Neutrophil (primary cell): ENCODE measurements around the gene PTPA.

Experiments
- H3K27ac ChIP-seq: fragments of 200-600 bp; sonication (generic); 2 replicates; pipeline ENCODE4 v1.5.1; 2016; ENCODE audit warnings: mild to moderate bottlenecking, moderate library complexity
- H3K27me3 ChIP-seq: fragments of 200-600 bp; sonication (generic); 2 replicates; pipeline ENCODE4 v1.6.0; 2016; ENCODE audit warnings: mild to moderate bottlenecking
- H3K36me3 ChIP-seq: fragments of 200-600 bp; sonication (generic); 2 replicates; pipeline ENCODE4 v1.5.1; 2017
- H3K4me1 ChIP-seq, 2 experiments: fragments of 200-600 bp in 1 of 2; sonication (generic) in 1 of 2; 1 replicate in 1 of 2; 2 replicates in 1 of 2; pipeline versions ENCODE4 v1.5.1 to v1.6.1; 2013 to 2016; ENCODE audit warnings: low read depth in 1 of 2, low read length in 1 of 2, mild to moderate bottlenecking in 1 of 2, moderate library complexity in 1 of 2; ENCODE audit not compliant: control insufficient read depth in 1 of 2, insufficient read depth in 1 of 2
- H3K4me3 ChIP-seq, 2 experiments: fragments of 200-600 bp in 1 of 2; sonication (generic) in 1 of 2; 1 replicate in 1 of 2; 2 replicates in 1 of 2; pipeline ENCODE4 v1.5.1; 2013 to 2016; ENCODE audit warnings: low read depth in 1 of 2, low read length in 1 of 2, mild to moderate bottlenecking in 1 of 2, moderate library complexity in 1 of 2
- H3K9me3 ChIP-seq: fragments of 200-600 bp; sonication (generic); 2 replicates; pipeline ENCODE4 v1.5.1; 2016
- TF ChIP-seq, protein P1 (sequence below): fragments of 200-600 bp; sonication (generic); IDR thresholded peaks from 2 replicates; pipeline ENCODE4 v1.5.1; 2016; ENCODE audit warnings: antibody characterized with exemption

PTPA gene

DNA sequence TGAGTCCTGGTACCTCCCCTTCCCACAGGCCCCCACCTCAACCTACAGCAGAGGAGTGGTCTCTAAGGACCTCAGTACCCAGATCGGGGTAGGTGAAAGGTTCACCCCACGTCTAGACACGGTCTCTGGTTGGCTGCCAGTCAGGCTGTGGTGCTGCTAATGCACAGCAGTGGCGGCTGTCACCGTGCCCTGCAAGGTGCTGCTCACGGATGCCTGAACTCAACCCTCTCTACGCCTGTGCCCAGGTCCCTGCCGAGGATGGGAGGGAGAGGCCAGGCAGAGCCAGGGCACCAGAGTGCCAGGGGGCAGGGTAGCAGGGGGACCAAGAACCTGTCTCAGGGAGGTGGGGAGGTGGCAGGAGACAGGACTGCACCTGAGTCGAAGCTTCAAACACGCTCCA is 52.5 kb downstream of the PTPA start:
- TF ChIP-seq, protein P1, sequence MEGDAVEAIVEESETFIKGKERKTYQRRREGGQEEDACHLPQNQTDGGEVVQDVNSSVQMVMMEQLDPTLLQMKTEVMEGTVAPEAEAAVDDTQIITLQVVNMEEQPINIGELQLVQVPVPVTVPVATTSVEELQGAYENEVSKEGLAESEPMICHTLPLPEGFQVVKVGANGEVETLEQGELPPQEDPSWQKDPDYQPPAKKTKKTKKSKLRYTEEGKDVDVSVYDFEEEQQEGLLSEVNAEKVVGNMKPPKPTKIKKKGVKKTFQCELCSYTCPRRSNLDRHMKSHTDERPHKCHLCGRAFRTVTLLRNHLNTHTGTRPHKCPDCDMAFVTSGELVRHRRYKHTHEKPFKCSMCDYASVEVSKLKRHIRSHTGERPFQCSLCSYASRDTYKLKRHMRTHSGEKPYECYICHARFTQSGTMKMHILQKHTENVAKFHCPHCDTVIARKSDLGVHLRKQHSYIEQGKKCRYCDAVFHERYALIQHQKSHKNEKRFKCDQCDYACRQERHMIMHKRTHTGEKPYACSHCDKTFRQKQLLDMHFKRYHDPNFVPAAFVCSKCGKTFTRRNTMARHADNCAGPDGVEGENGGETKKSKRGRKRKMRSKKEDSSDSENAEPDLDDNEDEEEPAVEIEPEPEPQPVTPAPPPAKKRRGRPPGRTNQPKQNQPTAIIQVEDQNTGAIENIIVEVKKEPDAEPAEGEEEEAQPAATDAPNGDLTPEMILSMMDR = no peak
- H3K27me3 ChIP-seq = no peaks in the 10 kb centered on the region
- H3K4me1 ChIP-seq = peaks cover 16 to 17% of the 10 kb centered on the region in 2 experiments
- no peaks in the 10 kb centered on the region for H3K36me3 ChIP-seq
- H3K4me3 ChIP-seq = no peak overlapping the region
- H3K27ac ChIP-seq = no peak overlapping the region
- no peaks in the 10 kb centered on the region for H3K9me3 ChIP-seq

DNA sequence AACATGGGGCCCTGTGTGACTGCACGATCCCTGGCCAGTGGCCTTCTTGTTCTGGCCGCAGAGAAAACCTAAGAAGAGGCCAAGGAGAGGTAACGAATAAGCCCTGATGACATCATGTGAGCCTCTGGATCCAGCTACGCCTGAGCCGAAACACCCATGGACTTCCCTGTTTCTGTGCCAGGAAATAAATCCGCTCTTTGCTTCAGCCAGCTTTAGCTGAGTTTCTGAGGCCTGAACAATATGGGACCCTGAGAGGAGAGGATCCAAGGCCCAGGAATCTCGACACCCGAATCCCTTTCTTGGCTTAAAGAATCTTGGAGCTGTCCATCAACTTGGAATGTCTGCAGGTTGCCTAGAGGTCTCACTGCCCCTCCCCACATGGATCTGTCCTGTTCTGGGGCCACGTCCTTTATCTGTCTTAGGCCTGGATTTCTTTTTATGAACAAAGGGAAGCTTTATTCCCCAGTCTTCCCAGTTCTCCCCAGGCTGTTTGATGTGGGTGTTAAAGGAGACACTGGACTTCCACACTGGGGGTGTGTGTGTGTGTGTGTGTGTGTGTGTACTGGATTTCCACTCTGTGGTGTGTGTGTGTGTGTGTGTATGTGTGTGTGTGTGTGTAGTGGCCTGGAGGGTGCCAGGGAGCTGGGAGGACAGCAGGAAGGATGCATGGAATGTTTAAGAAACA is 53.2 kb downstream of the PTPA start:
- Histone ChIP-seq H3K27ac (no peak overlapping the region), H3K4me1 (peaks cover 16 to 17% of the 10 kb centered on the region in 2 experiments)

DNA sequence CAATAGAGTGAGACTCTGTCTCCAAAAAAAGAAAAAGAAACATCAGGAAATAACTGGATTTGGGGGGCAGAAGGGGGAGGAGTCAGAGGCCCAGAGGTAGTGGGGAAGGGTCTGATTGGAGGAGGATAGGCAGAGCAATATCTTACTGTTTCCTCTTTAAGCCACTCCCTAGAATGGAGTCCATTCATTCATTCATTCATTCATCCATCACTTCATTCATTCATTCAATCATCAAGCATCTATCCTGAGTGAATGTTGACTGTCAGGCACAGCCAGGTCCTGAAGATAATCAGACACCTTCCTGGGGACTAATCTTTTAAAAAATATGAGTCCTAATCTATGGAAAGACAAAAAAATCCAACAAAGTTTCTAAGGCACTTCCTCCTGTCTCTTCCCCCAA is 54.0 kb downstream of the PTPA start:
- no peaks in the 10 kb centered on the region for H3K36me3 ChIP-seq
- H3K27ac ChIP-seq = no peak overlapping the region
- H3K9me3 ChIP-seq = no peaks in the 10 kb centered on the region
- no peak overlapping the region for H3K4me3 ChIP-seq
- H3K4me1 ChIP-seq = peaks cover 18% of the 10 kb centered on the region in 2 experiments
- TF ChIP-seq, protein P1 = no peak
- H3K27me3 ChIP-seq = no peaks in the 10 kb centered on the region

More for the DNA sequence above, 53.2 kb downstream of the PTPA start:
- H3K27me3 ChIP-seq = no peaks in the 10 kb centered on the region
- H3K36me3 ChIP-seq = no peaks in the 10 kb centered on the region
- TF ChIP-seq, protein P1 = no peak
- H3K4me3 ChIP-seq = no peak overlapping the region
- H3K9me3 ChIP-seq = no peaks in the 10 kb centered on the region

DNA sequence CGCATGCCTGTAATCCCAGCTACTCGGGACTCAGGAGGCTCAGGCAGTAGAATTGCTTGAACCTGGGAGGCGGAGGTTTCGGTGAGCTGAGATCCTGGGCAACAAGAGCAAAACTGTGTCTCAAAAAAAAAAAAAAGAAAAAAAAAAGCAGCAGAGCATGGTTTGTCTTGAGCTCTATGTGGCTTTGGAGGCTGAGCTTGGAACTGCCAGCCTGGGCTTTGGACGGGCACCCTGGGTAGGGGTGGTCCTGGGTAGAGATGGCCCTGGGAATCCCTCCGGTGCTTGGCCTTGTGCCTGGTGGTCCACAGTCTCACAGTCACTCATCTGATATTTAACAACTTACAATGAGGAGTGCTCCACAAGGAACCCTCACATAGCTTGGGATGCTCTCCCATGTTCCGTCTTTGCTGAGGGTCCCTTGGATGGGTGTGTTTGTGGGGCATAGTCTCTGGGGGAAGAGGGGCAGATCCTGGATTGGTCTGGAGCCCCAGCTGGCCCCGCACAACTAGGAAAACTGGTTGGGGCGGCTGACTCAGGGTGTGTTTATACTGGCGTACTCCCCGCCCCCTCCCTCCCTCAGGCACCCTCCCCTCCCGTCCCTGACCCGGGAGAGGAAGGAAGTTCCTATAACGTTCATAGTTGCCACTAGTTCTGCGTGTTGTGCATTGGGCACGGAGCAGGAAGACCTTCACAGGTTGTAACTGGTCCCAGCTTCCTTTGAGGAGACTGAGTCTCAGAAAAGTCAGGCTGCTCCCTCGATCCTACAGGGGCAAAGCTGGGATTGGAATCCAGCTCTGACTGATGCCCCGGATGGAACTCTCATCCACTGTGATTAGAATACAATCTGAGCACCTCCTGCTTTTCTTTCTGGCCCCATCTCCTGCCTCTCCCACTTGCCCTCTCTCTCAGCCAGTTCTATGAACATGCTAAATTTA is 55.7 kb downstream of the PTPA start:
- H3K27ac ChIP-seq = peak overlapping the region; percentile 57

DNA sequence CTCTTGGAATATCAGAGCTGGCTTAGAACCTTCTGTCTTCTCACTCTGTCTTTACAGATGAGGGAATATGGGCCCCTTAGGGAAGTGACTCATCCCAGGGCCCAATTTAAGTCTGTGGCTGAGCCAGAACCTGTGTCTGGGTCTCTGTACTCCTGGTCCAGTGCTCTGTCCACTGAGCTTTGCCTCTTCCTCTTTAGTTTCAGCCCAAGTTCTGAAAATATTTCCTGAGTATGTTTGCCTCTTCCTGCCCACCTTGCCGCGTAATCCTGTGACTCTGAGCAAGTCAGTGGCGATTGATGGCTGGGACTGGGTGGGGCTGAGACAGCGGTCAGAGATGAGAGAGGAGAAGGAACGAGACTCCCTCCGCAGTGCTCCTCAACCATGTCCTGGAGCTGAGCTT is 59.0 kb downstream of the PTPA start:
- no peaks in the 10 kb centered on the region for H3K9me3 ChIP-seq
- no peak overlapping the region for H3K27ac ChIP-seq
- peaks cover 37 to 40% of the 10 kb centered on the region in 2 experiments for H3K4me1 ChIP-seq
- TF ChIP-seq, protein P1 = no peak
- no peaks in the 10 kb centered on the region for H3K36me3 ChIP-seq
- no peak overlapping the region for H3K4me3 ChIP-seq
- peaks cover 31% of the 10 kb centered on the region for H3K27me3 ChIP-seq

More for the DNA sequence above, 55.7 kb downstream of the PTPA start:
- H3K27me3 ChIP-seq = peaks cover 2% of the 10 kb centered on the region
- TF ChIP-seq, protein P1 = no peak
- peaks cover 20 to 23% of the 10 kb centered on the region in 2 experiments for H3K4me1 ChIP-seq
- no peaks in the 10 kb centered on the region for H3K9me3 ChIP-seq
- H3K36me3 ChIP-seq = no peaks in the 10 kb centered on the region
- peak overlapping the region; percentile 38 to 53 for H3K4me3 ChIP-seq
